Retinal pigment epithelial cell (primary cell): ENCODE results near the gene CRYGA.

Experiments used
- DNase-seq: peaks from one replicate; pipeline ENCODE4 v3.0.0-alpha.2; 2010; ENCODE audit warnings: low read depth
- H3K4me3 ChIP-seq: 2 replicates; pipeline ENCODE4 v1.5.1; 2011; ENCODE audit warnings: mild to moderate bottlenecking, low read length, control low read depth, moderate library complexity
- CTCF ChIP-seq: conservative IDR thresholded peaks from 2 replicates; pipeline ENCODE4 v1.5.1; 2011; ENCODE audit warnings: low read depth, low read length, control low read depth, inconsistent platforms

CRYGA gene

GRCh38 chr2:208183526-208183925, 20.1 kb upstream of the CRYGA start:
- no peak overlapping the region for H3K4me3 ChIP-seq
- no peak for TF ChIP-seq CTCF
- no peak for DNase-seq

- no peak for DNase-seq
- H3K4me3 ChIP-seq = no peak overlapping the region
- TF ChIP-seq CTCF = no peak
Observed at GRCh38 chr2:208182835-208183234, 19.4 kb upstream of the CRYGA start.

GRCh38 chr2:208179028-208179609, 15.7 kb upstream of the CRYGA start:
- no peak overlapping the region for H3K4me3 ChIP-seq
- TF ChIP-seq CTCF = no peak
- DNase-seq = no peak

GRCh38 chr2:208175840-208176153, 12.4 kb upstream of the CRYGA start:
- no peak for TF ChIP-seq CTCF
- peak overlapping the region; percentile 12 for H3K4me3 ChIP-seq

GRCh38 chr2:208175069-208175839, 11.9 kb upstream of the CRYGA start:
- peak overlapping the region; percentile 12 for H3K4me3 ChIP-seq
- peak; percentile 82 for DNase-seq
- TF ChIP-seq CTCF = peak; percentile 96

More at GRCh38 chr2:208175840-208176153, 12.4 kb upstream of the CRYGA start:
- no peak for DNase-seq

- H3K4me3 ChIP-seq = no peak overlapping the region
- no peak for TF ChIP-seq CTCF
- no peak for DNase-seq
Observed at GRCh38 chr2:208174144-208174543, 10.8 kb upstream of the CRYGA start.

- no peak for TF ChIP-seq CTCF
- H3K4me3 ChIP-seq = no peak overlapping the region
- no peak for DNase-seq
Observed at GRCh38 chr2:208172125-208172524, 8.7 kb upstream of the CRYGA start.
